ENCODE measurements around the gene NUDT17. TPM values are rescaled to one million over a fixed set of nuclear protein-coding genes. Genes with fewer than 3 reads are reported as not detected.
"Not testable (repeated sequence)": the region's sequence is repeated elsewhere in the genome, so short reads cannot be mapped to it uniquely, and the experiment has no call there.

The NUDT17 gene
- total and polyA plus RNA-seq, 8 donors, result 0.61 to 18.3 (median 3.2) TPM; not detected in 1

GRCh38 chr1:145805057-145805456 is 40.4 kb upstream of the NUDT17 start:
- peaks cover 4 to 62% (median 27%) of the 10 kb centered on the region in 4 donors for H3K4me1 ChIP-seq
- 77 to 90% (median 86%) methylated on average over 1 of the region's 1 CpG for WGBS, 5 donors
- no peaks in the 10 kb centered on the region for H3K9me3 ChIP-seq
- no peak for DNase-seq
- no peak for TF ChIP-seq POLR2AphosphoS5 (IDR thresholded peaks at IDR 0.05)
- no peak for TF ChIP-seq CTCF (IDR thresholded peaks at IDR 0.05)
- TF ChIP-seq EP300 (IDR thresholded peaks at IDR 0.05), result no peak
- no peak for TF ChIP-seq POLR2A (IDR thresholded peaks at IDR 0.05)
- H3K27me3 ChIP-seq, result no peaks in the 10 kb centered on the region
- no peak overlapping the region for H3K27ac ChIP-seq
- no peak overlapping the region for H3K4me3 ChIP-seq
- H3K36me3 ChIP-seq, result no peaks in the 10 kb centered on the region
- intact Hi-C loops (cut with DNase I; ENCODE audit: low total_unique reads), result no loop called here

GRCh38 chr1:145806408-145806807 is 39.0 kb upstream of the NUDT17 start:
- no peaks in the 10 kb centered on the region for H3K9me3 ChIP-seq
- peaks cover 4 to 58% (median 27%) of the 10 kb centered on the region in 4 donors for H3K4me1 ChIP-seq
- DNase-seq, result no peak
- no peak overlapping the region for H3K4me3 ChIP-seq
- intact Hi-C loops (cut with DNase I; ENCODE audit: low total_unique reads), result no loop called here
- no peak for TF ChIP-seq POLR2AphosphoS5 (IDR thresholded peaks at IDR 0.05)
- no peak for TF ChIP-seq POLR2A (IDR thresholded peaks at IDR 0.05)
- no peak for TF ChIP-seq CTCF (IDR thresholded peaks at IDR 0.05)
- no peaks in the 10 kb centered on the region for H3K36me3 ChIP-seq
- WGBS, 5 donors, result 94 to 99% (median 98%) methylated on average over 4 of the region's 4 CpGs
- no peak overlapping the region for H3K27ac ChIP-seq
- no peaks in the 10 kb centered on the region for H3K27me3 ChIP-seq

- Histone ChIP-seq H3K36me3 (no peaks in the 10 kb centered on the region), H3K27ac (no peak overlapping the region), H3K4me1 (peaks cover 4 to 58% (median 27%) of the 10 kb centered on the region in 4 donors), H3K9me3 (no peaks in the 10 kb centered on the region), H3K27me3 (no peaks in the 10 kb centered on the region), H3K4me3 (no peak overlapping the region)
- intact Hi-C loops (cut with DNase I; ENCODE audit: low total_unique reads), result no loop called here
- no peak for DNase-seq
- TF ChIP-seq POLR2A (IDR thresholded peaks at IDR 0.05) (no peak), POLR2AphosphoS5 (IDR thresholded peaks at IDR 0.05) (no peak), EP300 (IDR thresholded peaks at IDR 0.05) (no peak), CTCF (IDR thresholded peaks at IDR 0.05) (no peak)
- 85 to 95% (median 89%) methylated on average over 7 of the region's 7 CpGs for WGBS, 5 donors
Observed at GRCh38 chr1:145806844-145807243, 38.6 kb upstream of the NUDT17 start.

- H3K27me3 ChIP-seq; DNase-seq; H3K36me3 ChIP-seq; H3K27ac ChIP-seq; H3K4me3 ChIP-seq; H3K9me3 ChIP-seq; intact Hi-C loops (cut with DNase I; ENCODE audit: low total_unique reads): not testable (repeated sequence)
- peaks cover 0 to 16% (median 4%) of the 10 kb centered on the region in 4 donors for H3K4me1 ChIP-seq
- WGBS, 5 donors, result 57 to 84% (median 72%) methylated on average over 5 to 6 of the region's 6 CpGs
Observed at GRCh38 chr1:145812977-145813810, 32.2 kb upstream of the NUDT17 start.

- H3K27me3 ChIP-seq; H3K36me3 ChIP-seq; H3K4me3 ChIP-seq; H3K9me3 ChIP-seq; DNase-seq; intact Hi-C loops (cut with DNase I; ENCODE audit: low total_unique reads): not testable (repeated sequence)
- WGBS, 5 donors, result 15 to 29% (median 20%) methylated on average over 2 to 4 of the region's 6 CpGs
- Histone ChIP-seq H3K27ac (peak overlapping the region in 2 of 5 donors; percentile 34 to 43), H3K4me1 (peaks cover 0 to 12% (median 5%) of the 10 kb centered on the region in 4 donors)
Observed at GRCh38 chr1:145818095-145818494, 27.3 kb upstream of the NUDT17 start.

- WGBS, 5 donors, result 0 to 34% (median 5%) methylated on average over 2 to 4 of the region's 16 CpGs; no CpG with 5 or more reads in 1 of the 5 donors
- H3K4me1 ChIP-seq, result peaks cover 8 to 35% (median 14%) of the 10 kb centered on the region in 4 donors
- DNase-seq; intact Hi-C loops (cut with DNase I; ENCODE audit: low total_unique reads); H3K9me3 ChIP-seq; H3K27me3 ChIP-seq: not testable (repeated sequence)
- H3K4me3 ChIP-seq, result peak overlapping the region in 3 of 4 donors; percentile 21 to 77 (median 75)
- peaks cover 16 to 23% (median 21%) of the 10 kb centered on the region in 4 donors for H3K36me3 ChIP-seq
- H3K27ac ChIP-seq, result peak overlapping the region in 1 of 5 donors; percentile 94
Observed at GRCh38 chr1:145822779-145823331, 22.6 kb upstream of the NUDT17 start.

All from stomach (tissue), 9 donors.